ENCODE data around the gene GLO1. TPM values are rescaled to one million over a fixed set of nuclear protein-coding genes. Genes with fewer than 3 reads are reported as not detected.

Gene GLO1
- total RNA-seq = 100 to 1,000 TPM in 4 of 8 experiments, 10 to 100 TPM in 4; 64.4 to 157 (median 100) TPM

DNA sequence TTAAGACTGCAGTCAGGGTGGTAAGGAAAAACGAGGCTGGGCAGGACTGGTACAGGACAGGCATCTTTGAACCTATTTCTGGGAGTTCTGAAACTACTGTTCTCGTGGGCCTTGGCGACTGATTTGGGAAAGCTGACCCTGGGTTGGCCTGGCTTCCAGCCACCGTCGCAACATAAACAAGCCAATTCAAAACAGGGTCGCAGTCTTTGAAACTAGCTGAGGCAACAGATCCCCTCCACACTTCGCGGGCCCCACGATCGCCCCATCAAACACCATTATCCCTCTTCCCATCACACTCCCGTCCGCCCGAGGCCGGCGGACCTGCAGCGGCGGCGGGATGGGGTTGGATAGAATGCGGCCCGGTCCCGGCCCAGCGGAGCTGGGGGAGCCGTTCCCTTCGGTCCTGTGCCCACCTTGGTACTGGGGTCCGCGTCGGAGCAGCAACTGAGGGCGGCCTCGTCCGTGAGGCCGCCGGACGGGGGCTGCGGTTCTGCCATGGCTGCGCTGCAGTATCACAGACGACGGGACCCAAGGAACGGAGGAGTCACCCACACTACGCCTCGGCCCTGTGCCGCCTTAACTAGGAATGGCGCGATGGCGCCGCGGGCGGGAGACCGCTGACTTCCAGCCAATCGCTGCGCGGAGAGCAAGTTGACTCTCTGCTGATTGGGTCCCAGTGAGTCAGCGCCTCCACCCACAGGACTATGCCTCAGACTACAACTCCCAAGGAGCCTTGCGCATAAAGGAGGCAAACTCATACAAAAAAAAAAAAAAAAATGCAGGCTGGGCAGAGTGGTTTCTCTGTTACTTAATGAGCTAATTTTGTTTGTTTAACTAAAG lies at the start of gene GLO1:
GLO1 (minus strand) TSS at position 588 of the 840 bp plus-strand sequence; CDS start at position 497, 91 bp downstream.
- in situ Hi-C loops (cut with MboI; ENCODE audit: low pct_unique_long_range_greater_than_20kb in 2 of 9, low sequenced_read_pairs in 9 of 9, unreplicated experiment in 9 of 9) = no loop called here
- peak within 1 kb of the TSS; percentile 51 to 88 (median 70) for H3K4me3 ChIP-seq
- peak within 1 kb of the TSS; percentile 76 to 79 for H3K27ac ChIP-seq
- ATAC-seq (replicated peaks in 6 of 8) = peak; percentile 98 to 100 (median 100)
- H3K4me1 ChIP-seq (replicated peaks in 1 of 2) = peaks cover 0 to 7% of the 10 kb centered on the region in 2 donors
- 0 to 6% (median 0%) methylated on average over 1 to 13 of the region's 53 CpGs; no CpG with 5 or more reads in 3 of the 10 experiments for WGBS, 10 experiments

- Histone ChIP-seq H3K27ac (no peak overlapping the region), H3K4me1 (replicated peaks in 1 of 2) (no peaks in the 10 kb centered on the region), H3K4me3 (no peak overlapping the region)
- in situ Hi-C loops (cut with MboI; ENCODE audit: low pct_unique_long_range_greater_than_20kb in 2 of 9, low sequenced_read_pairs in 9 of 9, unreplicated experiment in 9 of 9) = no loop called here
- no peak for ATAC-seq (replicated peaks in 6 of 8)
- 0 to 60% (median 0%) methylated on average over 1 of the region's 1 CpG; no CpG with 5 or more reads in 6 of the 10 experiments for WGBS, 10 experiments
Measured at GRCh38 chr6:38750968-38751615, 48.1 kb upstream of the GLO1 start.

GRCh38 chr6:38749473-38749872 lies 46.5 kb upstream of the GLO1 start:
- in situ Hi-C loops (cut with MboI; ENCODE audit: low pct_unique_long_range_greater_than_20kb in 2 of 9, low sequenced_read_pairs in 9 of 9, unreplicated experiment in 9 of 9) = no loop called here
- Histone ChIP-seq H3K4me1 (replicated peaks in 1 of 2) (no peaks in the 10 kb centered on the region), H3K4me3 (no peak overlapping the region), H3K27ac (no peak overlapping the region)
- WGBS, 10 experiments = 71 to 100% (median 82%) methylated on average over 1 of the region's 1 CpG; no CpG with 5 or more reads in 7 of the 10 experiments
- no peak for ATAC-seq (replicated peaks in 6 of 8)

DNA sequence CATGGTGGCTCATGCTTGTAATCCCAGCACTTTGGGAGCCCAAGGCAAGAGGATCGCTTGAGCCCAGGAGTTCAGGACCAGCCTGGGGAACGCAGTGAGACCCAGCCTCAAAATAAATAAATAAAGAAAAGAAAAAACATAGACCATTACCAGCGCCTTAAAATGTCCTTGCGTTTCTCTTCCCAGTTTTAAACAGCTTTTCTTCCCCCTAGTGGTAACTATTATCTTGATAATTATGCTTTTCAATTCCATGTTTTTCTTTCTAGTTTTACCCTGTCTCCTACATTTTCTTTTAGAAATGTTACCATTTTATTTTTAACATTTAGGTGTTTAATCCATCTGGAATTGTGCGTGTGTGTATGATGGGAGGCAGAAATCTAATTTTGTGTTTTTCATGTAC lies 36.6 kb upstream of the GLO1 start:
- WGBS, 10 experiments = 3 to 84% (median 56%) methylated on average over 3 to 5 of the region's 5 CpGs
- Histone ChIP-seq H3K27ac (no peak overlapping the region), H3K4me1 (replicated peaks in 1 of 2) (no peaks in the 10 kb centered on the region), H3K4me3 (no peak overlapping the region)
- ATAC-seq (replicated peaks in 6 of 8) = no peak
- in situ Hi-C loops (cut with MboI; ENCODE audit: low pct_unique_long_range_greater_than_20kb in 2 of 9, low sequenced_read_pairs in 9 of 9, unreplicated experiment in 9 of 9) = no loop called here

DNA sequence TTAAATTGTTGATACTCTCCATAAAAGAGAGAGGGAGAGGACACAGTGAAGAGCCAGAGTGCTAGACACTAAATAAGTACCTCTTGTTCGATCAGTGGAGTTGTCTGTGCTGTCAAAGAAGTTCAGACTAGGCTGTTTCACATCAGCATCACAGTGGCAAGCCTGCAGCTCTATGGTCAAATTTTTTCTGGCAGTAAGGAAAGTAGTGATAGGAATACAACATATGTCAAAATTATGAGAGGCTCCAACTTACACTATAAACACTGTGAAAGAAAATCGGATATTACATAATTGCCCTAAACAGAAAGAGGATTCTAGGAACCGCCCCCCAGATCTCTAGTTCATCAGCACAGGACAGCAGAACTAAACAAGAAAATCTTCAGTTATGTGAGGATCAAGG lies 35.3 kb upstream of the GLO1 start:
- WGBS, 10 experiments = 0 to 100% (median 72%) methylated on average over 1 to 3 of the region's 3 CpGs; no CpG with 5 or more reads in 1 of the 10 experiments
- in situ Hi-C loops (cut with MboI; ENCODE audit: low pct_unique_long_range_greater_than_20kb in 2 of 9, low sequenced_read_pairs in 9 of 9, unreplicated experiment in 9 of 9) = no loop called here
- Histone ChIP-seq H3K27ac (no peak overlapping the region), H3K4me3 (no peak overlapping the region), H3K4me1 (replicated peaks in 1 of 2) (no peaks in the 10 kb centered on the region)
- ATAC-seq (replicated peaks in 6 of 8) = no peak

DNA sequence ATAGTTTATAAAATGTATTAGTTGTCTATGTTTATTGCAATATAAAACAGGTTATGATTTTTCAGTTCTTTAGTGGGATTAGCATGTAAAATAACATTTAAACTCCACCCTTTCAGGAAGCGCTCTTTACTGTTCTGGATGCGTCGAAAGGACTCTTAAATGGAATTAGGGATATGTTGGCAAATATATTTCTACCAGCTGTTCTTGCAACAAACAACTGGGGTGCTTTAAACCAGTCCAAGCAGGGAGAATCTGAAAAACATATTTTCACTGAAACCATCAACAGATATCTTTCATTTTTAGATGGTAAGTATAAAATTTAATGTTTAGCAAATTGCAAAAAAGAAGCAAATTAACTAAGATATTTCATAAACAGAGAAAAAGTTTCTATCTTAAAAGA lies 34.0 kb upstream of the GLO1 start:
- Histone ChIP-seq H3K27ac (no peak overlapping the region), H3K4me1 (replicated peaks in 1 of 2) (no peaks in the 10 kb centered on the region), H3K4me3 (no peak overlapping the region)
- WGBS, 10 experiments = 3 to 100% (median 93%) methylated on average over 3 of the region's 3 CpGs; no CpG with 5 or more reads in 3 of the 10 experiments
- ATAC-seq (replicated peaks in 6 of 8) = no peak
- in situ Hi-C loops (cut with MboI; ENCODE audit: low pct_unique_long_range_greater_than_20kb in 2 of 9, low sequenced_read_pairs in 9 of 9, unreplicated experiment in 9 of 9) = no loop called here

GRCh38 chr6:38730140-38730862 lies 27.4 kb upstream of the GLO1 start:
- peak in 3 of 8 experiments; percentile 34 to 58 (median 47) for ATAC-seq (replicated peaks in 6 of 8)
- 0 to 100% (median 50%) methylated on average over 1 to 4 of the region's 4 CpGs; no CpG with 5 or more reads in 1 of the 10 experiments for WGBS, 10 experiments
- Histone ChIP-seq H3K4me1 (replicated peaks in 1 of 2) (peaks cover 0 to 7% of the 10 kb centered on the region in 2 donors), H3K4me3 (no peak overlapping the region), H3K27ac (no peak overlapping the region)
- in situ Hi-C loops (cut with MboI; ENCODE audit: low pct_unique_long_range_greater_than_20kb in 2 of 9, low sequenced_read_pairs in 9 of 9, unreplicated experiment in 9 of 9) = no loop called here

DNA sequence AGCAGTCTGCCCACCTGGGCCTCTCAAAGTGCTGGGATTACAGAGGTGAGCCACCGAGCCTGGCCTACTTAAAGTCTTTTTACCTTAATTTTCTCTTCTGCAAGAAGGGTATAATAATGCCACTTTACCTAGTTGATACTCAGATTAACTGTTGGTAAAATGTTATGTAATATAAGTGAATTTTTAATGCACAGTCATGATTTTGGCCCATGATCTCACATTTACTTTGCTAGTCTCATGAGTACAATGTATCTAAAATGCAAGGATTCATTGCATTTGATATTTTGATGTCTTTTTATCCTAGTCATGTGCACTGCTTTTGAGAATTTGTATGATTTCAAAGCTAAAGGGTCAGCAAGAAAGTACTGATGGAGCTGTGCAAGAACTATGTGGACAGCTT lies 25.3 kb upstream of the GLO1 start:
- no peak overlapping the region for H3K4me3 ChIP-seq
- in situ Hi-C loops (cut with MboI; ENCODE audit: low pct_unique_long_range_greater_than_20kb in 2 of 9, low sequenced_read_pairs in 9 of 9, unreplicated experiment in 9 of 9) = no loop called here
- WGBS, 10 experiments = 20 to 100% (median 36%) methylated on average over 1 of the region's 1 CpG; no CpG with 5 or more reads in 4 of the 10 experiments
- H3K4me1 ChIP-seq (replicated peaks in 1 of 2) = peaks cover 0 to 7% of the 10 kb centered on the region in 2 donors
- ATAC-seq (replicated peaks in 6 of 8) = no peak
- H3K27ac ChIP-seq = no peak overlapping the region

GRCh38 chr6:38725414-38726183 lies 22.7 kb upstream of the GLO1 start:
- Histone ChIP-seq H3K4me1 (replicated peaks in 1 of 2) (peaks cover 0 to 7% of the 10 kb centered on the region in 2 donors), H3K27ac (no peak overlapping the region), H3K4me3 (no peak overlapping the region)
- WGBS, 10 experiments = 0 to 86% (median 48%) methylated on average over 1 to 4 of the region's 4 CpGs; no CpG with 5 or more reads in 2 of the 10 experiments
- in situ Hi-C loops (cut with MboI; ENCODE audit: low pct_unique_long_range_greater_than_20kb in 2 of 9, low sequenced_read_pairs in 9 of 9, unreplicated experiment in 9 of 9) = no loop called here
- ATAC-seq (replicated peaks in 6 of 8) = peak in 2 of 8 experiments; percentile 10 to 66

DNA sequence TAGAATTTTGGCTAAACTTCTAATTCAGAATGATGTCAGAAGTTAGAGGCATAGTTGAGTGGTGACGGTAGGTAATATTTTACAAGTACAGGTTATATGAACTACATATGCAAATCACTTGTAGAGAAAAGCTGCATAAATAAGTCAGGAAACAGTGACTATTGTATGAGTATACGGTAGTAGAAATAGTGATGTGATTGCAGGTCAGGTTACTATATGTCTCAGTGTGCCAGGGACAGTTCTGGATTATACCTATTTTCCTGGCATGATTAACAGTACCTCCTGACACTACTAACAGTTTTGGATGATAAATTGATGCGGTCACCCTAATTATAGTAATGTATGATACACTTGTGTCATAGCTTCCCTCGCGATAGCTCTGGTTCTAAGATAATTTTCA lies 21.4 kb upstream of the GLO1 start:
- WGBS, 10 experiments = 53 to 100% (median 87%) methylated on average over 1 to 5 of the region's 5 CpGs; no CpG with 5 or more reads in 1 of the 10 experiments
- in situ Hi-C loops (cut with MboI; ENCODE audit: low pct_unique_long_range_greater_than_20kb in 2 of 9, low sequenced_read_pairs in 9 of 9, unreplicated experiment in 9 of 9) = no loop called here
- Histone ChIP-seq H3K4me1 (replicated peaks in 1 of 2) (peaks cover 0 to 7% of the 10 kb centered on the region in 2 donors), H3K27ac (no peak overlapping the region), H3K4me3 (no peak overlapping the region)
- ATAC-seq (replicated peaks in 6 of 8) = no peak

DNA sequence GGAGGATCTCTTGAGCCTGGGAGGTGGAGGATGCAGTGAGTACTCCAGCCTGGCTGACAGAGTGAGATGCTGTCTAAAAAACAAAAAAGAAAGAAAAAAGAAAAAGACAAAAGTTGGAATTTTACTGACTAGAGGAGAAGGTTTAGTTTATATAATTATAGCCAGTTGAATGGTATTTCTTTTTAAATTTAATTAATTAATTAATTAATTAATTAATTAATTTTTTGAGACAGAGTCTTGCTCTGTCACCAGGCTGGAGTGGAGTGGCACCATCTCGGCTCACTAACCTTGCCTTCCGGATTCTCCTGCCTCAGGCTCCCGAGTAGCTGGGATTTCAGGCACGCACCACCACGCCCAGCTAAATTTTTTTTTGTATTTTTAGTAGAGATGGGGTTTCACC lies 20.8 kb upstream of the GLO1 start:
- Histone ChIP-seq H3K4me3 (no peak overlapping the region), H3K4me1 (replicated peaks in 1 of 2) (peaks cover 0 to 7% of the 10 kb centered on the region in 2 donors), H3K27ac (no peak overlapping the region)
- 51 to 100% (median 95%) methylated on average over 1 to 5 of the region's 5 CpGs; no CpG with 5 or more reads in 3 of the 10 experiments for WGBS, 10 experiments
- in situ Hi-C loops (cut with MboI; ENCODE audit: low pct_unique_long_range_greater_than_20kb in 2 of 9, low sequenced_read_pairs in 9 of 9, unreplicated experiment in 9 of 9) = no loop called here
- no peak for ATAC-seq (replicated peaks in 6 of 8)

- WGBS, 10 experiments = 59 to 93% (median 87%) methylated on average over 3 to 19 of the region's 26 CpGs
- in situ Hi-C loops (cut with MboI; ENCODE audit: low pct_unique_long_range_greater_than_20kb in 2 of 9, low sequenced_read_pairs in 9 of 9, unreplicated experiment in 9 of 9) = no loop called here
- H3K27ac ChIP-seq = no peak overlapping the region
- ATAC-seq (replicated peaks in 6 of 8) = no peak
- H3K4me3 ChIP-seq = no peak overlapping the region
- peaks cover 0 to 7% of the 10 kb centered on the region in 2 donors for H3K4me1 ChIP-seq (replicated peaks in 1 of 2)
Measured at GRCh38 chr6:38722727-38723334, 19.9 kb upstream of the GLO1 start.

Data from motor neuron (in vitro differentiated cells).